ENCODE data around the gene ALDH3A2. TPM values are rescaled to one million over a fixed set of nuclear protein-coding genes. Genes with fewer than 3 reads are reported as not detected.

ALDH3A2 gene
- total RNA-seq, 1 donor from 2014 or later, result 115 TPM

GRCh38 chr17:19707728-19708221 is 59.2 kb downstream of the ALDH3A2 start:
- intact Hi-C loops (cut with DNase I), result no loop called here
- no peaks in the 10 kb centered on the region for H3K9me3 ChIP-seq
- TF ChIP-seq CTCF (IDR thresholded peaks at IDR 0.05), result no peak
- no peak overlapping the region for H3K27ac ChIP-seq
- no peak overlapping the region for H3K4me3 ChIP-seq
- no peaks in the 10 kb centered on the region for H3K27me3 ChIP-seq (ENCODE audit: low read depth)
- peak in 1 of 2 donors; percentile 3 for ATAC-seq
- H3K36me3 ChIP-seq, result no peaks in the 10 kb centered on the region
- H3K4me1 ChIP-seq, result peaks cover 23% of the 10 kb centered on the region
- DNase-seq, result no peak

GRCh38 chr17:19708431-19709175 is 60.1 kb downstream of the ALDH3A2 start:
- DNase-seq (no peak), ATAC-seq (no peak)
- intact Hi-C loops (cut with DNase I), result no loop called here
- H3K27ac ChIP-seq, result no peak overlapping the region
- H3K27me3 ChIP-seq (ENCODE audit: low read depth), result no peaks in the 10 kb centered on the region
- H3K4me3 ChIP-seq, result no peak overlapping the region
- no peaks in the 10 kb centered on the region for H3K9me3 ChIP-seq
- H3K4me1 ChIP-seq, result peaks cover 14% of the 10 kb centered on the region
- no peaks in the 10 kb centered on the region for H3K36me3 ChIP-seq
- no peak for TF ChIP-seq CTCF (IDR thresholded peaks at IDR 0.05)

- no peak for TF ChIP-seq CTCF (IDR thresholded peaks at IDR 0.05)
- H3K27ac ChIP-seq, result no peak overlapping the region
- no peak for ATAC-seq
- DNase-seq, result no peak
- H3K4me3 ChIP-seq, result no peak overlapping the region
- H3K4me1 ChIP-seq, result peaks cover 2% of the 10 kb centered on the region
- no peaks in the 10 kb centered on the region for H3K9me3 ChIP-seq
- H3K27me3 ChIP-seq (ENCODE audit: low read depth), result no peaks in the 10 kb centered on the region
- no peaks in the 10 kb centered on the region for H3K36me3 ChIP-seq
- intact Hi-C loops (cut with DNase I), result no loop called here
Observed at GRCh38 chr17:19709841-19710240, 61.3 kb downstream of the ALDH3A2 start.

GRCh38 chr17:19712436-19713004 is 64.0 kb downstream of the ALDH3A2 start:
- Histone ChIP-seq H3K36me3 (no peaks in the 10 kb centered on the region), H3K27me3 (ENCODE audit: low read depth) (no peaks in the 10 kb centered on the region), H3K4me3 (no peak overlapping the region), H3K4me1 (no peaks in the 10 kb centered on the region), H3K27ac (no peak overlapping the region), H3K9me3 (no peaks in the 10 kb centered on the region)
- no peak for TF ChIP-seq CTCF (IDR thresholded peaks at IDR 0.05)
- DNase-seq (no peak), ATAC-seq (no peak)
- intact Hi-C loops (cut with DNase I), result no loop called here

GRCh38 chr17:19713462-19713861 is 64.9 kb downstream of the ALDH3A2 start:
- H3K4me1 ChIP-seq, result no peaks in the 10 kb centered on the region
- H3K36me3 ChIP-seq, result no peaks in the 10 kb centered on the region
- H3K27ac ChIP-seq, result no peak overlapping the region
- no peak for ATAC-seq
- no peak overlapping the region for H3K4me3 ChIP-seq
- DNase-seq, result no peak
- TF ChIP-seq CTCF (IDR thresholded peaks at IDR 0.05), result no peak
- H3K9me3 ChIP-seq, result no peaks in the 10 kb centered on the region
- intact Hi-C loops (cut with DNase I), result no loop called here
- no peaks in the 10 kb centered on the region for H3K27me3 ChIP-seq (ENCODE audit: low read depth)
